Cerebellar nuclear complex (tissue), 1 donor: ENCODE results near the gene C1QTNF9.
"Not testable (repeated sequence)": the region's sequence is repeated elsewhere in the genome, so short reads cannot be mapped to it uniquely, and the experiment has no call there.

Experiments used
- DNase-seq, 2 experiments: peaks; one replicate each; lab custom pipeline; 2025; lab: John Stamatoyannopoulos, UW

C1QTNF9 gene

GRCh38 chr13:24323036-24323738, 13.8 kb downstream of the C1QTNF9 start:
- no peak for DNase-seq

- DNase-seq, result no peak
Measured at GRCh38 chr13:24323739-24324075, 14.3 kb downstream of the C1QTNF9 start.

GRCh38 chr13:24327598-24327997, 18.2 kb downstream of the C1QTNF9 start:
- DNase-seq, result not testable (repeated sequence)

- DNase-seq, result no peak
Measured at GRCh38 chr13:24328145-24328544, 18.8 kb downstream of the C1QTNF9 start.

DNA sequence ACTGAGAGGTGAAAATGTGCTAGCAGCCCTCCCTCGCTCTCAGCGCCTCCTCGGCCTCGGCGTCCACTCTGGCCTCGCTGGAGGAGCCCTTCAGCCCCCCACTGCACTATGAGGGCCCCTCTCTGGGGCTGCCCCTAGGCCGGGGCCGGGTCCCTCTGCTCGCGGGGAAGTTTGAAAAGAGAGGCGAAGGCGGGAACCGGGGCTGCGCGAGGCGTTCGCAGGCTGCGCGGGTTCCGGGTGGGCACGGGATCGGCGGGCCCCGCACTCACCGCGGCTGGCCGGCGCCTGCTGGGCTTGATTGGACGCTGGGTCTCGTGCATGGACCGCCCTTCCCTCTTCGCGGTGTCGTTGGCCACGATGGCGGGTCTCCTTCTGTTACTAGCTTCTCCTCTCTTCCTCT, 29.3 kb downstream of the C1QTNF9 start:
- no peak for DNase-seq

DNA sequence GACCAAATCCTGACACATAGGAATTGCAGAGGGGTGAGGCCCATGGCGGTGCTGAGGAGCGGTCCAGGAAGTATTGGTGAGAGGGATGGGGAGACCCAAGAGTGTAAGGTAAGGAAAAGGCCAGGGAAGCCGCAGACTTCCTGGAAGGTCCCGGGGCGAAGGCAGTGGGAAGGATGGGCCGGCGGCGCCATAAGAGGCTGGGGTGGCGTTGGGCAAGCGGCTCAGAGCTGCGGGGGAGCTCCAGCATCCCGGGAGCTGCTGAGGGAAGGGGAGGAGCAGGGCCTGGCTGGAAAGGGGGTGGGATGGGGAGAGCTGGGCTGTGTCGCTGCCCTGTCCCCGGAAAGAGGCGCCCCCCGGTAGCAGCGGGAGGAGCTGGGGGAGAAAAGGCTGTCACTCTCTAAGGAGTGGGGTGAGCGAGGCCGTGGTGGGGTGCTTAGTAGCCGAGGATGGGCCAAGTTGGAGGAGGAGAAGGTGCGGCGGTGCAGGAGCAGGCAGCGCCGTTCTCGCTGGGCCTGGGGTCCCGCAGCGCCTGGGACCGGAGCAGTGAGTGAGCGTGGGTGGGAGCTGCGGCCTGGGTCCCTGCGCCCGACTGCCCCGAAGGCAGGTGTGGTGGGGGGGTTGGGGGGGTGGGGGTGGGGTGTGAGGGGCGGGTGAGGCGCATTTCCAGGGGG, 30.7 kb downstream of the C1QTNF9 start:
- no peak for DNase-seq

- no peak for DNase-seq
Measured at GRCh38 chr13:24340608-24340955, 31.2 kb downstream of the C1QTNF9 start.

GRCh38 chr13:24341439-24341838, 32.1 kb downstream of the C1QTNF9 start:
- DNase-seq, result no peak

- no peak for DNase-seq
Measured at GRCh38 chr13:24348385-24348784, 39.0 kb downstream of the C1QTNF9 start.

DNA sequence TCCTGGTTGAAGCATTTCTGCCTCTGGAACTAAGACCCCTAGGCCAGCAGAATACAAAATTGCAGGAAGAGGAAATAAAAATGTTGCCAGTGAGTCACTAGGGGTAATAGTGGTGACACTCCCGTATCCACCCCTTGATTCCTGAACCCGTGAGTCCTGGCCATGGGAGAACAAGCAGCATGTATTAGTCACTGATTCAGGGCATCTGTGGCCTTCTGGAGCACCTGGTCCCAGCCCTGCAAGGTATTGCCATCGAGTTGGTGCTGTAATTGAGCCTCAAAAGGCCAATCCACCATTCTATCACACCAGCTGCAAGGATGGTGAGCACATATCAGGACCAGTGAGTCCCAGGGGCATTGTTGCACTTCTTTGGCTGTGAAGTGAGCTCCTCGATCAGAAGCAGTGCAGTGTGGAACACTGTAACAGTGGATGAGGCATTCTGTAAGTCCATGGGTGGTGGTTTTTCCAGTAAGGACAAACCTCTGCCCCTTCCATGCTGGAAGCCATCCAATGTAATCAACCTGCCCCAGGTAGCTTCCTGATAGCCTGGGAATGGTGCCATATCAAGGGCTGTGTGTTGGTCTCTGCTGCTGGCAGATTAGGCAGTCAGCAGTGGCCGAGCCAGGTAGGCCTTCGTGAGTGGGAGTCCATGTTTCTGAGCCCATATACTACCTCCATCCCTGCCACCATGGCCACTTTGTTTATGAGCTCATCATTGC, 39.6 kb downstream of the C1QTNF9 start:
- DNase-seq, result no peak

- not testable (repeated sequence) for DNase-seq
Measured at GRCh38 chr13:24349778-24350664, 40.6 kb downstream of the C1QTNF9 start.

DNA sequence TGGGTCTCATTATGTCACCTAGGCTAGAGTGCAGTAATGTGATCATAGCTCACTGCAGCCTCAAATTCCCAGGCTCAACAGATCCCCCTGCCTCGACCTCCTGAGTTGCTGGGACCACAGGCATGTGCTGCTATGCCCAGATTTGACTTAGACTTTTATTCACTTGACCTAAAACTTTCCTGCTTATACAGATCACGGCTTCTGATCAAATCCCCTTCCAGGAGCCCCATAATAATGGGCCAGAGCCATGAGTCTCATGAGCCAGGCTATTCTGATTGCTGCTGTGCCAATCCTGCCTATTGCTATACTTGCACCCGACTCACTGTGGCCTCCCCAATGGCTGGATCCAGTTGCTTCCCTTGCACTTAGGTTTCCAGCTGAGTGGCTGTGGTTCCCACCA, 42.0 kb downstream of the C1QTNF9 start:
- DNase-seq, result no peak

- DNase-seq, result no peak
Measured at GRCh38 chr13:24353736-24354135, 44.4 kb downstream of the C1QTNF9 start.

DNA sequence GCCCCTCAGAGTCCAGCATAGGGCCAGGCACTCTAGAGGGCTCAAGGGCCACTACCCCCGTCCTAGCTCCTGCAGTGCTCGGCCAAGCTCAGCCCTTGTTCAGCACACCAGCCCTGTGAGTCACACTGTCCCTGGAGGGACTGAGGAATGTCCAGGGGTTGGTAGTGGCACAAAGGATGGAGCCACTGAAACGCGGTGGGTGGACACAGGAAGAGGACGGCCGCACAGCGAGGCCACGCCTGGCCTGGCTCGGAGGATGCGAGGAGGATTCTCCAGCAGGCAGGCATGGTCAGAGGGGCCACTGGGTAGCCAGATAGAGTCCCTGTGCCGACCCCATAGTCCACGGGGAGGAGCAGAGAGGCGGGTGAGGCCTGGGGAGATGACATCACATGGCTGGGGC, 45.7 kb downstream of the C1QTNF9 start:
- DNase-seq, result no peak

GRCh38 chr13:24356270-24356669, 46.9 kb downstream of the C1QTNF9 start:
- no peak for DNase-seq

- DNase-seq, result no peak
Measured at GRCh38 chr13:24356837-24357236, 47.5 kb downstream of the C1QTNF9 start.

DNA sequence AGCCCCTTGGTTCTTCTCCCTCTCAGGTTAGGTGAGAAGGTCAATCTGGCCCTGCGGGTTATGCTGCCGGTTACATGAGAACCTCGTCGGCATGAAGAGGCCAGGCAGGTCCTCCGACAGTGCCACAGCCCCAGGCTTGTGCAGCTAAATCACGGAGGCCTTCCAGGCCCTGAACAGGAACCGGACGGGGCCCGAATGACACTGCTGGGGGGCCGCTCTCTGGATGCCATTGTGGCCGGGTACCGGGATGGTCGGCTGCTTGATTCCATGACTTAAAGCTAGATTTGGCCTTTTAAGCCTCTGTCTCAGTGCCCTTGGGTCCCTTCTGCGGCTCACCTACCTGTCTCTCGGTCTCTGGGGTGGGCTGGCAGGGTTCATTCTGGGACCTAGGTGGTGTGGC, 48.4 kb downstream of the C1QTNF9 start:
- no peak for DNase-seq

- not testable (repeated sequence) for DNase-seq
Measured at GRCh38 chr13:24358836-24359235, 49.5 kb downstream of the C1QTNF9 start.

DNA sequence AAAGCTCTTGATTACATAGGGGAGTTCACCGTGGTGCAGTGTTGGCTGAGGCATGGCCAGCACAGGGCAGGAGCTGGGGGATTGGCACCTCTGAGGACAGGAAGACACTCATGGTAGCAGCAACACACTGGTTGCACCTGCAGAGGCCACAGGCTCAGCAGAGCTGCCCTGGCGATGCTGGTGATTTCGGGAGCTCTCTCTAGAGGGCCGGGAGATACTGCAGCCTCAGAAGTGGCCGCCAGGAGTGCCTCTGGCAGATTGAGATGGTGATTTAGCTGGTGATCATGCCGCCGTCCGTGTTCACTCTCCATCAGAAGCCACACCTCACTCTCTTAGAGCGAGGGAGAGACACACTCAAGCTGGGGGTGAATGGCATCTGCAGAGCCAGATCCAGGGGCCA, 49.9 kb downstream of the C1QTNF9 start:
- DNase-seq, result not testable (repeated sequence)

DNA sequence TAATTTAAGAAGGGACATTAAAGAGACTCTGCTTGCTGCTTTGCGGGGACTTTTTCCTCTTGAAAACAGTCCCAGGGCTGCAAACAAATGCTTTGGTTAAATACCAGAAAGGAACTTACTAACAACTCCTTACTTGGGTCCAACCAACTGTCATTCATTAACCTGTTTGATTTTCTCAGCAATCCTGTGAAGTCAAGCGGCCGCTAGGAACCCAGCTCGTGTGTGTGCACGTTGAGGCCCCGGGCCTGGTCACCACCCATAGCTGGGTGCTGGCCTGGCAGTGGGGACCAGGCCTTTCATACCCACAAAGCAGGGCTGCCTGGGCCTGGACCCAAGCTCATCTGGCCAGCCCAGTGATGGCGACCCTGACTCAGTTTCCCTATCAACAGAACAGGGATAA, 50.7 kb downstream of the C1QTNF9 start:
- no peak for DNase-seq

- no peak for DNase-seq
Measured at GRCh38 chr13:24361113-24361512, 51.7 kb downstream of the C1QTNF9 start.

DNA sequence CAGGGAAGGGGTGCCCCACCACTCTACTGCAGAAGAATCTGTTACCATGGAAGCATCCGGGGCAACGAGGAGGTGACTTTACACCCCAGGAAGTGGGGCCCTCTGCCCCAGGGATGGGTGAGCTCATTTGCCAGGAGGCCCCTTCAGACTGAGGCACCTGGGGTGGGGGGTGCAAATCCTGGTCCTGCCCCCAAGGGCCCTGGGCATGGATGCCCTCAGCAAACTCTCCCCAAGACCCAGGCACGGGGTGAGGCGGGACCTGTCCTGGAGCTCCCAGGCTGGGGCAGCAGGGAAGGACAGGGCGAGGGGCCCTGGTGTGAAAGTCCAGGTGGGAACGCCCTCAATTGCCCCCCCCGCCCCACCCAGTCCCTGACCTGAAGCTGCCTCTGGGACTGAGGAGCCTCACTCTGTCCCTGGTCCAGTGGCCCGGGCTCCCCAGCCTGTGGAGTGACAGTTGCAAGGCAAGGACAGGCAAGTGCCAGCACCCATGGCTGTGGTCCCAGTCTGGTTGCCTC, 52.5 kb downstream of the C1QTNF9 start:
- no peak for DNase-seq
